ENCODE results near the gene SSMEM1.
"Not testable (repeated sequence)": the region's sequence is repeated elsewhere in the genome, so short reads cannot be mapped to it uniquely, and the experiment has no call there.

Gene SSMEM1

GRCh38 chr7:130207642-130208041 is at the start of gene SSMEM1:
Gene SSMEM1 (plus strand): TSS chr7:130207860. CDS start chr7:130207911, 51 bp downstream.
- peak; percentile 43 for DNase-seq (ENCODE audit: low spot score)

DNA sequence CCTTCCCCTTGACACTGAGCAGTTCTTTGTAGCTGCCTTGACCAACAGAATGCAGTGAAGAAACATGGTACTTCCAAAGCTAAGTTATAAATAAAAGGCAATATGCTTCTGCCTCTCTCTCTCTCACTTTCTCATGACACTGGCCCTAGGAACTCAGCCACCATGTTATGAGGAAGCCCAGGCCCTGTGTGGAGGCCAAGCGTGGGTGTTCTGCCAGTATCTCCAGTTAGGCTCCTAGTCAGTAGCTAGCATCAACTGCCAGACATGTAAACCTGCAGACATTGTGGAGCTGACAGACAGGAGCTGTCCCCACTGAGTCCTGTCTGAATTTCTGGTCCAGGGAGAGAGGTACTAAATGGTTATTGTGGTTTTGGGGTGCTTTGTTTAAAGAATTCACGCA is 47.6 kb upstream of the SSMEM1 start:
- no peak for DNase-seq (ENCODE audit: low spot score)

GRCh38 chr7:130160455-130160854 is 47.2 kb upstream of the SSMEM1 start:
- no peak for DNase-seq (ENCODE audit: low spot score)

- DNase-seq (ENCODE audit: low spot score): no peak
These were observed 45.5 kb upstream of the SSMEM1 start for GRCh38 chr7:130162196-130162595.

GRCh38 chr7:130174237-130174959 is 33.3 kb upstream of the SSMEM1 start:
- DNase-seq (ENCODE audit: low spot score): no peak

DNA sequence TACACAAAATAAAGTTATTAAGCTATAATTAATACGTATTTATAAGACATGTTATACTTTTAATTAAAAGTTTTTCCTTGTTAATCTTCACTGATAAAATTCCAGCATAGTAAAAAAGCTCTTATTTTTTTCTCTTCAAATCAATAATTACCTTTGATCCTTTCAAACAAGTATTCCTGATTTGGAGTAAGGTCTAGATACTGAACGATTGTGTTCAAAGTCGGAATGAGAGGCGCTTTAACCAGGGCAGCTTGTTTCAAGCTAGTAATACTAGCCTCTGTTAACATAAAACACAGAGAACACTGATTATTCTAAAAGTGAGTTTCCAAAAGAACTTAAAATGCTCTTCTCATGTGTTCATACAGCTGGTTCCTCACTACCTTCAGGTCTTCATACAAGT is 29.4 kb upstream of the SSMEM1 start:
- no peak for DNase-seq (ENCODE audit: low spot score)

GRCh38 chr7:130179631-130180030 is 28.0 kb upstream of the SSMEM1 start:
- DNase-seq (ENCODE audit: low spot score): no peak

- DNase-seq (ENCODE audit: low spot score): no peak
These were observed 26.9 kb upstream of the SSMEM1 start for GRCh38 chr7:130180571-130181262.

GRCh38 chr7:130181263-130181605 is 26.4 kb upstream of the SSMEM1 start:
- no peak for DNase-seq (ENCODE audit: low spot score)

GRCh38 chr7:130182990-130183389 is 24.7 kb upstream of the SSMEM1 start:
- no peak for DNase-seq (ENCODE audit: low spot score)

DNA sequence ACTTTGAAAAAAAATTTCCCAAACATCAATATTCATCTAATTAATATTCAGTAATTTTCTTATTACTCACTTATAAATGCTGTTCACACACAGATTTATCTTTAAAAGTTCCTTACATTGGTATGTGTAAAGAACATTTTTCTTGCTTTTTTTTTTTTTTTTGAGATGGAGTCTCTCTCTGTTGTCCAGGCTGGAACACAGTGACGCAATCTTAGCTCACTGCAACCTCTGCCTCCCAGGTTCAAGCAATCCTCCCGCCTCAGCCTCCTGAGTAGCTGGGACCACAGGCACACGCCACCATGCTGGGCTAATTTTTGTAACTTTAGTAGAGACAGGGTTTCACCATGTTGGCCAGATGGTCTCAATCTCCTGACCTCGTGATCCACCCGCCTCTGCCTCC is 23.3 kb upstream of the SSMEM1 start:
- DNase-seq (ENCODE audit: low spot score): not testable (repeated sequence)

DNA sequence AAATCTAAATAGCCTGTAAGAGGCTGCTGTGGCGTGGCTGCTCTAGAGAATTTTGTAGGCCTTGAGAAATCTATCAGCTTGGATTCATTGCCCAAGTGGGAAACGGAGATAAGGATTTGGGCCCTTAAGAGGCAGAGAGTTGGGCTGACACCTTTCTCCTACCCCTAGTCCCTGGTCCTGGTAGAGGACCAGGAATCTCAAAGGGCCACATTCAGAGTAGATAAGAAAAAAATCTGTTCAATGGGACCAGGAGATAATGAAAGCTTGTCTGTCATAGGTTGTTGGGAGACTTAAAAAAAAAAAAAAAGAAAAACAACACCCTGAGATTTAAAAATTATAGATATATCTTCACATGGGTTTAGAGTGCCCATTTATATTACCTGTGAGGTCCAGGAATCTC is 20.3 kb upstream of the SSMEM1 start:
- DNase-seq (ENCODE audit: low spot score): no peak

GRCh38 chr7:130189343-130189742 is 18.3 kb upstream of the SSMEM1 start:
- DNase-seq (ENCODE audit: low spot score): peak; percentile 14

DNA sequence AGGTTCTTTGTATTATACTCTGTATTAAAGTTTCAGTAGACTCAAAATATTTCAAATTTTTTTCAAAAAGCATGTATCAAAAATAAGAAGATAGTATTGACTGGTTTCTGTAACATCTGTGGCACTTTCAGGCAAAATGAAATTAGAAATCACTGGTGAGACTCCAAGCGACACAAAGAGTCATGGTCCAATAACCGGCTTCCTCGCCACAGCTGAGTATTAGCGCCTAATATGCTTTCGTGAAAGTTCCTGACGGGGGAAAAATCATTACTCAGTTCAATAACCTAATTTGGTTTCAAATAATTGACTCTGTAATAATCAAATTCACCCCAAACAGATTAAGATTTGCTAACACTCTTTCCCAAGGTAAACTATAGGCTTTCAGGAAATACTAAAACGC is 15.9 kb upstream of the SSMEM1 start:
- no peak for DNase-seq (ENCODE audit: low spot score)

GRCh38 chr7:130195396-130195795 is 12.3 kb upstream of the SSMEM1 start:
- no peak for DNase-seq (ENCODE audit: low spot score)

- DNase-seq (ENCODE audit: low spot score): no peak
These were observed 11.2 kb upstream of the SSMEM1 start for GRCh38 chr7:130196476-130196875.

- no peak for DNase-seq (ENCODE audit: low spot score)
These were observed 10.6 kb upstream of the SSMEM1 start for GRCh38 chr7:130197094-130197493.

- DNase-seq (ENCODE audit: low spot score): no peak
These were observed 5.9 kb upstream of the SSMEM1 start for GRCh38 chr7:130201796-130202195.

DNA sequence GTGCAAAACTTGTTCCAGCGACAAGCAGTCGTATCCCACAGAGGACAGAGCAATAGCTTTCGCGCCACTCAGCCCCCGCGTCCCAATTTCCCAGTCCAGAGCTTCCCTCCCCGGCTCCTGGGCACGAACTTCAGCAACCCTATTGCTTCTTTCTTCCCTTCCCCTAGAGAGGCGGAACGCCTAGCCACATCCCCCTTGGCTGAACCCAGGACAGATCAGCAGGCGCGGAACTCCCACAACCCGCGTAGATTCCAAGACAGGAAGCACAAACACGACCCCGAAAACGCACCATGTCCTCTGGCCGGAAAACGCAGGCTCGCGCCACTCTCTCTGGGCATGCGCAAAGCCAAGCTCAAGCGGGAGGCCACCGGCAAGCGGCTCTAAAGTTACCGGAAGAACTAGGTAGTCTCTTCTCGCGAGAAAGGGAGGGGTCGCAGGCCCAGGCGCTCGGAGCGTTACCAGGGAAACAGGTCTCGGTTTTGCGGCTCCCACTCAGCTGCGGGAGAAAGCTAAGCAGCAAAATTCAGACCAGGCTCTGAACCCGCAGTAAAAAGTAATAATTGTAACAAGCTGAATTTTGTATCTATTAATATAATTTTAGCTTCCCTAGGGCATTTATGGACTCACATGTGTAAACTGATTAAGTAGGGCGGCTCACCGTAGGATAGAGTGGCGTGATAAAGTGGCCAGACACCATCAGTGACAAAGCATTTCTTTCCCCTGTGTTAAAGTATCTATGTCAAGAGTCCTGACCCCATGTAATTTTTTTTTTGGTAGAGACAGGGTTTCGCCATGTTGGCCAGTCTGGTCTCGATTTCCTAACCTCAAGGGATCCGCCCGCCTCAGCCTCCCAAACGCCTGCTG is 2.3 kb upstream of the SSMEM1 start, which contains the start of gene TMEM209:
Gene TMEM209, minus strand, starts transcription at position 323 of the 864 bp plus-strand sequence. Its CDS starts 31 bp downstream, at position 292.
- DNase-seq (ENCODE audit: low spot score): peak; percentile 98

DNA sequence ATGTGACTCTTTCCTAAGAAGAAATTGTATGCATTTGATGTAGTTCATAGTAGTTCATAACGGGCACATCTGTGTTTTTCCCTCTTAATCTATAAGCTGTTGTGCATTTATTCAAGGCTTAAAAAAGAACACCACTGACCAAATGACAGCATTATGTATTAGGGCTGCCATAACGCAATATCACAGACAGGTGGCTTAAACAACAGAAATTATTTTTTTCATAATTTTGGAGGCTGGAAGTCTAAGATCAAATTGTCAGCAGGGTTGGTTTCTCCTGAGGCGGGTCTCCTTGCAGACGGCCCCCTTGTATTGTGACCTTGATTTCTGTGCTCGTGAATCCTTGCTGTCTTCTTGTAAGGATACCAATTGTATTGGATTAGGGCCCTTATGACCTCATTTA is 627 bp upstream of the SSMEM1 start:
- no peak for DNase-seq (ENCODE audit: low spot score)

DNA sequence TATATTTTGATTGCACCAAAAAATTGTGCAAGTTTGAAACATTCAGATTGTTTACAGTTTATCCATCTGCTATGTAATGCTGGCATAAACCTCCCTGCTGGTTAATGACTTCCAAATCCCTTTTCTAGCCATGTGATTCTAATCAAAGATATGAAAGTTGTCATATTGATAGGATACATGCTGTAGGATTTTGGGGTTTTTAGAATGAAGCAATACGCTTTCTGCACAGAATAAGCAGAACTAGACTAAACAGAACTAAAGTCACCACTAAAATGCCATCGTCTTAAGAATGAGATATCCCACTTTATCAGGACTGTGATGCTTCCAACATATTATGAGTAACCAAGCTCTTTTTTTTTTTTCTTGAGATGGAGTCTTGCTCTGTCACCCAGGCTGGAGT is 856 bp downstream of the SSMEM1 start:
- no peak for DNase-seq (ENCODE audit: low spot score)

GRCh38 chr7:130210181-130210935 is 2.7 kb downstream of the SSMEM1 start:
- DNase-seq (ENCODE audit: low spot score): peak; percentile 65

All from AG20443 (cell line).